Activated gamma-delta T cell treated with anti-CD3 and anti-CD28 coated beads, Interleukin-2, amount 50 U/mL, for 16 hours (primary cell): ENCODE data around the gene OR5AU1.
"Not testable (repeated sequence)": the region's sequence is repeated elsewhere in the genome, so short reads cannot be mapped to it uniquely, and the experiment has no call there.

Experiments
- DNase-seq: peaks from one replicate; pipeline ENCODE4 v3.0.0-alpha.2; 2020; ENCODE audit warnings: low read depth

OR5AU1 gene

GRCh38 chr14:21171128-21171527 lies 15.3 kb upstream of the OR5AU1 start:
- DNase-seq = no peak

- DNase-seq = no peak
Measured at GRCh38 chr14:21169573-21169972, 13.7 kb upstream of the OR5AU1 start.

- no peak for DNase-seq
Measured at GRCh38 chr14:21168055-21168454, 12.2 kb upstream of the OR5AU1 start.

GRCh38 chr14:21165670-21166069 lies 9.8 kb upstream of the OR5AU1 start:
- DNase-seq = not testable (repeated sequence)

GRCh38 chr14:21165002-21165605 lies 9.2 kb upstream of the OR5AU1 start:
- DNase-seq = not testable (repeated sequence)

GRCh38 chr14:21163871-21164291 lies 8.0 kb upstream of the OR5AU1 start:
- no peak for DNase-seq

GRCh38 chr14:21162081-21162480 lies 6.2 kb upstream of the OR5AU1 start:
- DNase-seq = no peak

- no peak for DNase-seq
Measured at GRCh38 chr14:21160061-21160610, 4.3 kb upstream of the OR5AU1 start.

- DNase-seq = not testable (repeated sequence)
Measured at GRCh38 chr14:21158175-21158574, 2.3 kb upstream of the OR5AU1 start.

- no peak for DNase-seq
Measured at GRCh38 chr14:21149641-21150367, 6.1 kb downstream of the OR5AU1 start.

GRCh38 chr14:21145437-21145836 lies 10.4 kb downstream of the OR5AU1 start:
- no peak for DNase-seq

GRCh38 chr14:21142357-21142756 lies 13.5 kb downstream of the OR5AU1 start:
- DNase-seq = no peak

GRCh38 chr14:21136024-21136423 lies 19.8 kb downstream of the OR5AU1 start:
- DNase-seq = no peak

- no peak for DNase-seq
Measured at GRCh38 chr14:21133901-21134300, 22.0 kb downstream of the OR5AU1 start.

GRCh38 chr14:21123429-21123828 lies 32.4 kb downstream of the OR5AU1 start:
- DNase-seq = no peak

- no peak for DNase-seq
Measured at GRCh38 chr14:21121122-21121521, 34.7 kb downstream of the OR5AU1 start.

- no peak for DNase-seq
Measured at GRCh38 chr14:21120686-21121085, 35.2 kb downstream of the OR5AU1 start.

GRCh38 chr14:21118933-21119332 lies 36.9 kb downstream of the OR5AU1 start:
- no peak for DNase-seq

- no peak for DNase-seq
Measured at GRCh38 chr14:21113369-21113768, 42.5 kb downstream of the OR5AU1 start.

- no peak for DNase-seq
Measured at GRCh38 chr14:21112255-21112654, 43.6 kb downstream of the OR5AU1 start.

GRCh38 chr14:21109377-21110138 lies 46.3 kb downstream of the OR5AU1 start:
- no peak for DNase-seq

- no peak for DNase-seq
Measured at GRCh38 chr14:21108791-21109190, 47.1 kb downstream of the OR5AU1 start.
